H1 (cell line): ENCODE data around the gene MPST. TPM values are rescaled to one million over a fixed set of nuclear protein-coding genes. Genes with fewer than 3 reads are reported as not detected.

Source experiments
- CHD7 ChIP-seq: fragments of 300-600 bp; sonication (generic); IDR thresholded peaks from 2 replicates; pipeline ENCODE4 v1.7.1; 2012; ENCODE audit warnings: low read length, moderate library complexity, mild to moderate bottlenecking, inconsistent platforms; ENCODE audit not compliant: insufficient replicate concordance
- SUZ12 ChIP-seq: fragments of 200-600 bp; sonication (generic); IDR thresholded peaks from 2 replicates; pipeline ENCODE4 v1.6.1; 2012; ENCODE audit warnings: mild to moderate bottlenecking, inconsistent platforms, low read length, moderate library complexity, mixed read lengths
- TAF1 ChIP-seq: IDR thresholded peaks from 2 replicates; pipeline ENCODE4 v1.6.1; 2011; ENCODE audit warnings: mild to moderate bottlenecking, low read depth, low read length
- polyA plus RNA-seq, 7 experiments: library from polyadenylated mRNA; depleted of rRNA in 3 of 7; stranded (reverse) in 5 of 7; unstranded in 2 of 7; fragments of >200 nt in 5 of 7; fragments of 200-250 nt in 2 of 7; gene quantifications; 1 replicate in 5 of 7; 2 replicates in 1 of 7; 4 replicates in 1 of 7; pipeline versions ENCODE4 v1.2.1 to v1.2.3, GENCODE V29; 2011 to 2013; ENCODE audit warnings: missing spikeins in 2 of 7, mixed read lengths in 2 of 7
- total RNA-seq: library from RNA; stranded (reverse); fragmentation: NEBNext Ultra II Directional; extraction: Animal tissue kit (Norgen Biotek cat#: 25700); gene quantifications from 2 replicates; pipeline ENCODE4 v1.2.1, GENCODE V29; 2021

Gene MPST
- total and polyA plus RNA-seq, 2 of the 8 experiments (the other 6 are each of a cell fraction or from before 2014, with no cell fraction given): 86.0 to 124 TPM

GRCh38 chr22:37069719-37070118 is 50.2 kb downstream of the MPST start (continued):
- no peak for TF ChIP-seq CHD7
- TF ChIP-seq TAF1: no peak
- 0 out of 2 replicates have a peak, but pooled peaks have one; percentile 6 for TF ChIP-seq SUZ12
